H1 (cell line): ENCODE data around the gene SEL1L3. TPM values are rescaled to one million over a fixed set of nuclear protein-coding genes. Genes with fewer than 3 reads are reported as not detected.

Experiments used
- BCL11A ChIP-seq, 2 experiments: IDR thresholded peaks; one replicate each; pipeline ENCODE4 v1.6.1; 2011; ENCODE audit warnings: low read depth in 2 of 2, low read length in 2 of 2, mild to moderate bottlenecking in 2 of 2
- BRCA1 ChIP-seq: IDR thresholded peaks from 2 replicates; pipeline ENCODE4 v1.6.1; 2012; ENCODE audit warnings: low read depth, low read length, improper control_type of control experiment
- CBX5 ChIP-seq: fragments of 300-800, 300-1000 bp; sonication (generic); IDR thresholded peaks from 2 replicates; pipeline ENCODE4 v1.7.1; 2016; ENCODE audit warnings: antibody characterized with exemption, low read length, low read depth
- CEBPB ChIP-seq: IDR thresholded peaks from 2 replicates; pipeline ENCODE4 v1.6.1; 2012; ENCODE audit warnings: low read depth, low read length
- KDM4A ChIP-seq: IDR thresholded peaks from one replicate; pipeline ENCODE4 v1.7.1; 2012; ENCODE audit warnings: low read depth, mild to moderate bottlenecking, moderate library complexity, low read length, inconsistent platforms; ENCODE audit not compliant: severe bottlenecking
- SAP30 ChIP-seq: fragments of 300-600 bp; sonication (generic); IDR thresholded peaks from 2 replicates; pipeline ENCODE4 v1.7.1; 2012; ENCODE audit warnings: low read length, moderate library complexity, mild to moderate bottlenecking, inconsistent platforms; ENCODE audit not compliant: insufficient read depth, insufficient replicate concordance
- SIN3A ChIP-seq, 2 experiments: IDR thresholded peaks in 1 of 2; conservative IDR thresholded peaks in 1 of 2; 2 replicates each; pipeline ENCODE4 v1.6.1; 2011 to 2012; ENCODE audit warnings: low read length in 2 of 2, improper control_type of control experiment in 1 of 2, low read depth in 1 of 2, mild to moderate bottlenecking in 1 of 2
- SRF ChIP-seq: IDR thresholded peaks from 2 replicates; pipeline ENCODE4 v1.6.1; 2011; ENCODE audit warnings: mild to moderate bottlenecking, low read depth, low read length, moderate library complexity
- polyA plus RNA-seq, 7 experiments: library from polyadenylated mRNA; depleted of rRNA in 3 of 7; stranded (reverse) in 5 of 7; unstranded in 2 of 7; fragments of >200 nt in 5 of 7; fragments of 200-250 nt in 2 of 7; gene quantifications; 1 replicate in 5 of 7; 2 replicates in 1 of 7; 4 replicates in 1 of 7; pipeline versions ENCODE4 v1.2.1 to v1.2.3, GENCODE V29; 2011 to 2013; ENCODE audit warnings: missing spikeins in 2 of 7, mixed read lengths in 2 of 7
- total RNA-seq: library from RNA; stranded (reverse); fragmentation: NEBNext Ultra II Directional; extraction: Animal tissue kit (Norgen Biotek cat#: 25700); gene quantifications from 2 replicates; pipeline ENCODE4 v1.2.1, GENCODE V29; 2021
- TF ChIP-seq, protein P1 (sequence below): fragments of 300-600 bp; sonication (generic); IDR thresholded peaks from 2 replicates; pipeline ENCODE4 v1.7.1; 2012; ENCODE audit warnings: low read length, moderate library complexity, mild to moderate bottlenecking, inconsistent platforms; ENCODE audit not compliant: insufficient replicate concordance

Gene SEL1L3
- total and polyA plus RNA-seq, 2 of the 8 experiments (the other 6 are each of a cell fraction or from before 2014, with no cell fraction given): 18.2 to 54.0 TPM

GRCh38 chr4:25872851-25873631 lies 10.3 kb upstream of the SEL1L3 start (continued):
- TF ChIP-seq, protein P1, sequence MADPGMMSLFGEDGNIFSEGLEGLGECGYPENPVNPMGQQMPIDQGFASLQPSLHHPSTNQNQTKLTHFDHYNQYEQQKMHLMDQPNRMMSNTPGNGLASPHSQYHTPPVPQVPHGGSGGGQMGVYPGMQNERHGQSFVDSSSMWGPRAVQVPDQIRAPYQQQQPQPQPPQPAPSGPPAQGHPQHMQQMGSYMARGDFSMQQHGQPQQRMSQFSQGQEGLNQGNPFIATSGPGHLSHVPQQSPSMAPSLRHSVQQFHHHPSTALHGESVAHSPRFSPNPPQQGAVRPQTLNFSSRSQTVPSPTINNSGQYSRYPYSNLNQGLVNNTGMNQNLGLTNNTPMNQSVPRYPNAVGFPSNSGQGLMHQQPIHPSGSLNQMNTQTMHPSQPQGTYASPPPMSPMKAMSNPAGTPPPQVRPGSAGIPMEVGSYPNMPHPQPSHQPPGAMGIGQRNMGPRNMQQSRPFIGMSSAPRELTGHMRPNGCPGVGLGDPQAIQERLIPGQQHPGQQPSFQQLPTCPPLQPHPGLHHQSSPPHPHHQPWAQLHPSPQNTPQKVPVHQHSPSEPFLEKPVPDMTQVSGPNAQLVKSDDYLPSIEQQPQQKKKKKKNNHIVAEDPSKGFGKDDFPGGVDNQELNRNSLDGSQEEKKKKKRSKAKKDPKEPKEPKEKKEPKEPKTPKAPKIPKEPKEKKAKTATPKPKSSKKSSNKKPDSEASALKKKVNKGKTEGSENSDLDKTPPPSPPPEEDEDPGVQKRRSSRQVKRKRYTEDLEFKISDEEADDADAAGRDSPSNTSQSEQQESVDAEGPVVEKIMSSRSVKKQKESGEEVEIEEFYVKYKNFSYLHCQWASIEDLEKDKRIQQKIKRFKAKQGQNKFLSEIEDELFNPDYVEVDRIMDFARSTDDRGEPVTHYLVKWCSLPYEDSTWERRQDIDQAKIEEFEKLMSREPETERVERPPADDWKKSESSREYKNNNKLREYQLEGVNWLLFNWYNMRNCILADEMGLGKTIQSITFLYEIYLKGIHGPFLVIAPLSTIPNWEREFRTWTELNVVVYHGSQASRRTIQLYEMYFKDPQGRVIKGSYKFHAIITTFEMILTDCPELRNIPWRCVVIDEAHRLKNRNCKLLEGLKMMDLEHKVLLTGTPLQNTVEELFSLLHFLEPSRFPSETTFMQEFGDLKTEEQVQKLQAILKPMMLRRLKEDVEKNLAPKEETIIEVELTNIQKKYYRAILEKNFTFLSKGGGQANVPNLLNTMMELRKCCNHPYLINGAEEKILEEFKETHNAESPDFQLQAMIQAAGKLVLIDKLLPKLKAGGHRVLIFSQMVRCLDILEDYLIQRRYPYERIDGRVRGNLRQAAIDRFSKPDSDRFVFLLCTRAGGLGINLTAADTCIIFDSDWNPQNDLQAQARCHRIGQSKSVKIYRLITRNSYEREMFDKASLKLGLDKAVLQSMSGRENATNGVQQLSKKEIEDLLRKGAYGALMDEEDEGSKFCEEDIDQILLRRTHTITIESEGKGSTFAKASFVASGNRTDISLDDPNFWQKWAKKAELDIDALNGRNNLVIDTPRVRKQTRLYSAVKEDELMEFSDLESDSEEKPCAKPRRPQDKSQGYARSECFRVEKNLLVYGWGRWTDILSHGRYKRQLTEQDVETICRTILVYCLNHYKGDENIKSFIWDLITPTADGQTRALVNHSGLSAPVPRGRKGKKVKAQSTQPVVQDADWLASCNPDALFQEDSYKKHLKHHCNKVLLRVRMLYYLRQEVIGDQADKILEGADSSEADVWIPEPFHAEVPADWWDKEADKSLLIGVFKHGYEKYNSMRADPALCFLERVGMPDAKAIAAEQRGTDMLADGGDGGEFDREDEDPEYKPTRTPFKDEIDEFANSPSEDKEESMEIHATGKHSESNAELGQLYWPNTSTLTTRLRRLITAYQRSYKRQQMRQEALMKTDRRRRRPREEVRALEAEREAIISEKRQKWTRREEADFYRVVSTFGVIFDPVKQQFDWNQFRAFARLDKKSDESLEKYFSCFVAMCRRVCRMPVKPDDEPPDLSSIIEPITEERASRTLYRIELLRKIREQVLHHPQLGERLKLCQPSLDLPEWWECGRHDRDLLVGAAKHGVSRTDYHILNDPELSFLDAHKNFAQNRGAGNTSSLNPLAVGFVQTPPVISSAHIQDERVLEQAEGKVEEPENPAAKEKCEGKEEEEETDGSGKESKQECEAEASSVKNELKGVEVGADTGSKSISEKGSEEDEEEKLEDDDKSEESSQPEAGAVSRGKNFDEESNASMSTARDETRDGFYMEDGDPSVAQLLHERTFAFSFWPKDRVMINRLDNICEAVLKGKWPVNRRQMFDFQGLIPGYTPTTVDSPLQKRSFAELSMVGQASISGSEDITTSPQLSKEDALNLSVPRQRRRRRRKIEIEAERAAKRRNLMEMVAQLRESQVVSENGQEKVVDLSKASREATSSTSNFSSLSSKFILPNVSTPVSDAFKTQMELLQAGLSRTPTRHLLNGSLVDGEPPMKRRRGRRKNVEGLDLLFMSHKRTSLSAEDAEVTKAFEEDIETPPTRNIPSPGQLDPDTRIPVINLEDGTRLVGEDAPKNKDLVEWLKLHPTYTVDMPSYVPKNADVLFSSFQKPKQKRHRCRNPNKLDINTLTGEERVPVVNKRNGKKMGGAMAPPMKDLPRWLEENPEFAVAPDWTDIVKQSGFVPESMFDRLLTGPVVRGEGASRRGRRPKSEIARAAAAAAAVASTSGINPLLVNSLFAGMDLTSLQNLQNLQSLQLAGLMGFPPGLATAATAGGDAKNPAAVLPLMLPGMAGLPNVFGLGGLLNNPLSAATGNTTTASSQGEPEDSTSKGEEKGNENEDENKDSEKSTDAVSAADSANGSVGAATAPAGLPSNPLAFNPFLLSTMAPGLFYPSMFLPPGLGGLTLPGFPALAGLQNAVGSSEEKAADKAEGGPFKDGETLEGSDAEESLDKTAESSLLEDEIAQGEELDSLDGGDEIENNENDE: no peak
- TF ChIP-seq BRCA1 (no peak), SIN3A (conservative IDR thresholded peaks at IDR 0.05 in 1 of 2, IDR thresholded peaks at IDR 0.05 in 1 of 2; ENCODE audit: low read depth in 1 of 2, low read length in 2 of 2) (no peak), SAP30 (no peak), BCL11A (IDR thresholded peaks at IDR 0.05; ENCODE audit: low read depth in 2 of 2, low read length in 2 of 2) (no peak), CBX5 (no peak), KDM4A (no peak), SRF (no peak), CEBPB (no peak)
